Iris pigment epithelial cell (primary cell): Measurements from ENCODE around the gene ST7L.
A peak's percentile ranks its signal among the peaks of the same experiment; 100 is the strongest.
"Not testable (repeated sequence)": the region's sequence is repeated elsewhere in the genome, so short reads cannot be mapped to it uniquely, and the experiment has no call there.

Experiments used
- DNase-seq: peaks from one replicate; pipeline ENCODE4 v3.0.0-alpha.2; 2011; ENCODE audit warnings: low read depth

The ST7L gene

DNA sequence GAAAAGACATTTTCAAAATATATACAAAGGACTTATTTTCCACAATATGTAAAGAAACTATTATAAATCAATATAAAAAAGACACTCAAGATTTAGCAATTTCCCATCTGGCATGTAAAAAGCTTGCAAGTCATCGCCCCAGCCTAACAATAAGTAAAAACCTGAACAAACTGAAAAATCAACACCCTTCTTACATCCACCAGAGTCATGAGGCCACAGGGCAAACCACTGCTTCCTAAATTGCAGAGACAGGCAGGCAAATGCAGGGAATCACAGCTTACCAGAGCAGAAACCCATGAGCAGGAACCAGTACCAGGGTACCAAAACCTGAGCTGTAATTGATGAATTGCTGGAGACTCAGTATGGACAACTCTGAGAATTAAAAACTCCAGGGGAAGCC, 126.9 kb downstream of the ST7L start:
- DNase-seq: no peak

- no peak for DNase-seq
Observed at GRCh38 chr1:112488141-112488540, 130.8 kb downstream of the ST7L start.

DNA sequence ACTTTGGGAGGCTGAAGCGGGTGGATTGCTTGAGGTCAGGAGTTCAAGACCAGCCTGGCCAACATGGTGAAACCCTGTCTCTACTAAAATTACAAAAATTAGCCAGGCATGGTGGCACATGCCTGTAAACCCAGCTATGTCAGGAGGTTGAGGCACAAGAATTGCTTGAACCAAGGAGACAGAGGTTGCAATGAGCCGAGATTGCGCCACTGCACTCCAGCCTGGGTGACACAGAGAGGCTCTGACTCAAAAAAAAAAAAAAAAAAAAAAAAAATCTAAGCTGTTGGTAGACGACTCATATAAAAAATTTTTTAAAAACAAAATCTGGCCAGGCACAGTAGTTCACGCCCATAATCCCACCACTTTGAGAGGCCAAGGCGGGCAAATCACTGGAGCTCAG, 131.3 kb downstream of the ST7L start:
- peak; percentile 23 for DNase-seq

- DNase-seq: not testable (repeated sequence)
Observed at GRCh38 chr1:112486063-112486462, 132.9 kb downstream of the ST7L start.

DNA sequence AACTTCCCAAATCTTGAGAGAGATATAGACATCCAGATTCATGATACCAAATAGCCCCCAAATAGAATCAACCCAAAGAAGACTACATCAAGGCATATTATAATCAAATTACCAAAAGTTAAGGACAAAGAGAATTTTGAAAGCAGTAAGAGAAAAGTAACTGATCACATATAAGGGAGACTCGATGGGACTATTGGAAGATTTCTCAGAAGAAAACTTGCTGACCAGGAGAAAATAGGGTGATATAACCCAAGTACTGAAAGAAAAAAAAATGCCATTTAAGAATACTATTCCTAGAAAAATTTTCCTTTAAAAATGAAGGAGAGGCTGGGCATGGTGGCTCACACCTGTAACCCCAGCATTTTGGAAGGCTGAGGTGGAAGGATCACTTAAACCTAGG, 140.6 kb downstream of the ST7L start:
- DNase-seq: no peak

GRCh38 chr1:112477550-112477949, 141.4 kb downstream of the ST7L start:
- no peak for DNase-seq
